ENCODE results near the gene CALN1.

CALN1 gene

GRCh38 chr7:72260406-72260805 is 151.7 kb downstream of the CALN1 start:
- no peak for TF ChIP-seq CTCF (IDR thresholded peaks at IDR 0.05)
- Mint-ChIP-seq H3K4me3 (no peak overlapping the region), H3K27ac (no peak overlapping the region), H3K4me1 (no peaks in the 10 kb centered on the region), H3K9me3 (peaks cover 13% of the 10 kb centered on the region), H3K27me3 (ENCODE audit: low read depth, poor library complexity) (peaks cover 3% of the 10 kb centered on the region), H3K36me3 (ENCODE audit: low read depth) (peaks cover 13% of the 10 kb centered on the region)
- DNase-seq: no peak

GRCh38 chr7:72258074-72258473 is 154.1 kb downstream of the CALN1 start:
- Mint-ChIP-seq H3K4me3 (no peak overlapping the region), H3K27me3 (ENCODE audit: low read depth, poor library complexity) (peaks cover 3% of the 10 kb centered on the region), H3K9me3 (peaks cover 13% of the 10 kb centered on the region), H3K36me3 (ENCODE audit: low read depth) (peaks cover 13% of the 10 kb centered on the region), H3K27ac (no peak overlapping the region), H3K4me1 (no peaks in the 10 kb centered on the region)
- no peak for DNase-seq
- no peak for TF ChIP-seq CTCF (IDR thresholded peaks at IDR 0.05)

- H3K4me3 Mint-ChIP-seq: no peak overlapping the region
- H3K27ac Mint-ChIP-seq: no peak overlapping the region
- H3K9me3 Mint-ChIP-seq: peaks cover 34% of the 10 kb centered on the region
- H3K27me3 Mint-ChIP-seq (ENCODE audit: low read depth, poor library complexity): peaks cover 3% of the 10 kb centered on the region
- H3K36me3 Mint-ChIP-seq (ENCODE audit: low read depth): peaks cover 22% of the 10 kb centered on the region
- no peak for TF ChIP-seq CTCF (IDR thresholded peaks at IDR 0.05)
- H3K4me1 Mint-ChIP-seq: no peaks in the 10 kb centered on the region
- DNase-seq: no peak
Measured at GRCh38 chr7:72254455-72254854, 157.7 kb downstream of the CALN1 start.

- no peak overlapping the region for H3K27ac Mint-ChIP-seq
- peaks cover 21% of the 10 kb centered on the region for H3K36me3 Mint-ChIP-seq (ENCODE audit: low read depth)
- no peaks in the 10 kb centered on the region for H3K4me1 Mint-ChIP-seq
- no peaks in the 10 kb centered on the region for H3K27me3 Mint-ChIP-seq (ENCODE audit: low read depth, poor library complexity)
- no peak for DNase-seq
- no peak for TF ChIP-seq CTCF (IDR thresholded peaks at IDR 0.05)
- H3K9me3 Mint-ChIP-seq: peaks cover 38% of the 10 kb centered on the region
- H3K4me3 Mint-ChIP-seq: no peak overlapping the region
Measured at GRCh38 chr7:72249106-72249505, 163.0 kb downstream of the CALN1 start.

GRCh38 chr7:72244826-72245398 is 167.2 kb downstream of the CALN1 start:
- no peak for TF ChIP-seq CTCF (IDR thresholded peaks at IDR 0.05)
- H3K36me3 Mint-ChIP-seq (ENCODE audit: low read depth): peaks cover 12% of the 10 kb centered on the region
- H3K4me3 Mint-ChIP-seq: no peak overlapping the region
- H3K27me3 Mint-ChIP-seq (ENCODE audit: low read depth, poor library complexity): no peaks in the 10 kb centered on the region
- H3K27ac Mint-ChIP-seq: no peak overlapping the region
- peaks cover 19% of the 10 kb centered on the region for H3K9me3 Mint-ChIP-seq
- DNase-seq: no peak
- no peaks in the 10 kb centered on the region for H3K4me1 Mint-ChIP-seq

GRCh38 chr7:72243329-72243728 is 168.8 kb downstream of the CALN1 start:
- no peak for TF ChIP-seq CTCF (IDR thresholded peaks at IDR 0.05)
- Mint-ChIP-seq H3K36me3 (ENCODE audit: low read depth) (peaks cover 2% of the 10 kb centered on the region), H3K27me3 (ENCODE audit: low read depth, poor library complexity) (no peaks in the 10 kb centered on the region), H3K4me3 (no peak overlapping the region), H3K27ac (no peak overlapping the region), H3K4me1 (no peaks in the 10 kb centered on the region), H3K9me3 (peaks cover 6% of the 10 kb centered on the region)
- DNase-seq: no peak
